GM23248 (cell line): Measurements from ENCODE around the gene NBEA. TPM values are rescaled to one million over a fixed set of nuclear protein-coding genes. Genes with fewer than 3 reads are reported as not detected.

Source experiments
- DNase-seq: peaks from one replicate; pipeline ENCODE4 v3.0.0-alpha.2; 2015
- H2AFZ ChIP-seq: fragments of 200-600 bp; sonication (generic); 2 replicates; pipeline ENCODE4 v1.6.1; 2016; ENCODE audit warnings: antibody characterized with exemption
- H3F3A ChIP-seq: fragments of 200-600 bp; sonication (generic); 2 replicates; pipeline ENCODE4 v1.6.1; 2016; ENCODE audit warnings: mild to moderate bottlenecking, antibody characterized with exemption, mixed run types; ENCODE audit not compliant: insufficient read depth
- H3K27ac ChIP-seq: fragments of 200-600 bp; sonication (generic); 2 replicates; pipeline ENCODE4 v1.5.1; 2016; ENCODE audit warnings: mild to moderate bottlenecking
- H3K27me3 ChIP-seq: fragments of 200-600 bp; sonication (generic); replicated peaks from 2 replicates; pipeline ENCODE4 v1.6.1; 2016; ENCODE audit warnings: mild to moderate bottlenecking; ENCODE audit not compliant: insufficient read depth
- H3K36me3 ChIP-seq: fragments of 200-600 bp; sonication (generic); 2 replicates; pipeline ENCODE4 v1.6.1; 2016; ENCODE audit warnings: low read depth, mild to moderate bottlenecking
- H3K4me1 ChIP-seq: fragments of 200-600 bp; sonication (generic); 2 replicates; pipeline ENCODE4 v1.6.1; 2016; ENCODE audit warnings: mild to moderate bottlenecking; ENCODE audit not compliant: insufficient read depth
- H3K4me2 ChIP-seq: fragments of 200-600 bp; sonication (generic); one replicate; pipeline ENCODE4 v1.6.1; 2016; ENCODE audit warnings: mild to moderate bottlenecking; ENCODE audit not compliant: unreplicated experiment
- H3K4me3 ChIP-seq: fragments of 200-600 bp; sonication (generic); 2 replicates; pipeline ENCODE4 v1.5.1; 2016; ENCODE audit warnings: mild to moderate bottlenecking
- H3K79me2 ChIP-seq: fragments of 200-600 bp; sonication (generic); 2 replicates; pipeline ENCODE4 v1.6.1; 2016; ENCODE audit warnings: mild to moderate bottlenecking; ENCODE audit not compliant: insufficient read depth
- H3K9ac ChIP-seq: fragments of 200-600 bp; sonication (generic); 2 replicates; pipeline ENCODE4 v1.6.1; 2016; ENCODE audit warnings: mild to moderate bottlenecking
- H3K9me2 ChIP-seq: fragments of 200-600 bp; sonication (generic); 2 replicates; pipeline ENCODE4 v1.6.1; 2016; ENCODE audit warnings: mixed run types, mild to moderate bottlenecking, moderate library complexity; ENCODE audit not compliant: insufficient read depth
- H3K9me3 ChIP-seq: fragments of 200-600 bp; sonication (generic); one replicate; pipeline ENCODE4 v1.6.1; 2017; ENCODE audit warnings: low read depth
- H4K20me1 ChIP-seq: fragments of 200-600 bp; sonication (generic); 2 replicates; pipeline ENCODE4 v1.6.0; 2016; ENCODE audit not compliant: insufficient read depth
- EZH2 ChIP-seq: fragments of 200-600 bp; sonication (generic); IDR thresholded peaks from 2 replicates; pipeline ENCODE4 v1.6.1; 2018; ENCODE audit warnings: antibody characterized with exemption, mild to moderate bottlenecking; ENCODE audit not compliant: insufficient read depth, poor library complexity, severe bottlenecking
- EZH2phosphoT487 ChIP-seq: fragments of 200-600 bp; sonication (generic); IDR thresholded peaks from 2 replicates; pipeline ENCODE4 v1.6.1; 2018; ENCODE audit warnings: antibody characterized with exemption, moderate library complexity, mild to moderate bottlenecking, low read depth; ENCODE audit not compliant: insufficient read depth
- WGBS, 2 experiments: methylation state at CpG; one replicate each; pipeline ENCODE4 v1.1.6; 2015 to 2017; ENCODE audit warnings: low lambda C conversion rate in 2 of 2, low coverage in 1 of 2; ENCODE audit errors: missing lambda C conversion rate in 2 of 2; 5-methylcytosine and 5-hydroxymethylcytosine counted together
- in situ Hi-C: fragments of 300-500 bp; cut with MboI; formaldehyde crosslinking; loops from 2 replicates; pipeline ENCODE4 v1.15.0; 2020
- polyA plus RNA-seq: library from polyadenylated mRNA; unstranded; fragments of >200 nt; fragmentation: Nextera tagmentation; extraction: Ambion mirVana; gene quantifications from 2 replicates; pipeline ENCODE4 v1.2.1, GENCODE V29; 2016
- total RNA-seq: library from RNA; depleted of rRNA; stranded (reverse); fragments of >200 nt; shearing (Covaris generic); gene quantifications from 2 replicates; pipeline ENCODE4 v1.2.3, GENCODE V29; 2014

Gene NBEA
- total and polyA plus RNA-seq, 2 experiments from 2014 or later: 1.9 to 3.7 TPM

DNA sequence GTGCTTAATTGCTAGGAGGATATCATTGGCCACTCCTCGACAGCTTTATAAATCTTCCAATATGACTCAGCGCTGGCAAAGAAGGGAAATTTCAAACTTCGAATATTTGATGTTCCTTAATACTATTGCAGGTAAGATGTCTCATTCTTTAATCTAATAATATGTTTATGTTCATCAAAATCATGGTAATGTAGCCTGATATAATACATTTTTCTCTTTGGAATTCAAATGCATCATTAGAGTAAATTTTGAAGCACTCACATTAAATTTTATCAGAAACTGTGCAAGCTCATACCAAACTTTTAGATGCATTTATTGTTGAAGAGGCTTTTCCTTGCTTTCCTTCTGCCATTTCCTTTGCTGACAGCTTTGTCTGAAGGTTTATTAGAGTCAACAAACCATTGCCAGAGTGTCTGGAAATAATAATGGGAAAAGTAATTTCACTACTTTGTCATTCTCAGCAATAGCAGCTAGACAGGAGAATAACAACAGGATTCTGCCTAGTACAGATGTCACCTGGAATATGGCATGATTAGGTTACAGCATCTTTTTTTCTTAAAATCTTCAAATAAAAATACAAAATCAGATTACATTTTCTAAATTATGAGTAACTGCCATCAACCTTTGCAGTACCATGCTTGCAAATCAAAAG lies 613.0 kb downstream of the NBEA start:
- in situ Hi-C loops: no loop called here
- H3K27ac ChIP-seq: no peak overlapping the region

DNA sequence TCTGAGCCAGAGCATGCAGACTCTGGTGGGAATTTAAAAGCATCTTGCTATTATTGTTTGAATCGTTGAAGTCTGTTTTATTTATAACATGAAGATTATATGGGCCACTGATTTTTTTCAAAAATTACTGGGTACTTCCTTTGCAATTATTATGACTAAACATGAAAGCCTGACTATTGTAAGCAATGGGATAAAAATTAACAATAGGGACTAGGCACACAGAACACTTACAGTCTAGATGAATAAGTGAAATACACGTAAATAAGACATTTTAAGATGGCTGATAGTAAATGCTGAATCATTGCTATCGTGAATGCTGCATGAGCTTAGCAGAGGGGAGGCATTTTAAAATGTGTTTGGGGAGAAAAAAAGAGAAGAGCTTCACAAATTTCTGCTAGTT lies 615.4 kb downstream of the NBEA start:
- no peak overlapping the region for H2AFZ ChIP-seq
- no peak for TF ChIP-seq EZH2
- TF ChIP-seq EZH2phosphoT487: no peak
- H3K4me3 ChIP-seq: no peak overlapping the region
- H3K4me2 ChIP-seq: no peak overlapping the region
- peaks cover 28% of the 10 kb centered on the region for H3K4me1 ChIP-seq
- no peak for DNase-seq
- H3K27me3 ChIP-seq: no peaks in the 10 kb centered on the region
- H3K27ac ChIP-seq: no peak overlapping the region
- H4K20me1 ChIP-seq: no peaks in the 10 kb centered on the region
- H3K9me3 ChIP-seq: no peaks in the 10 kb centered on the region
- peaks cover 12% of the 10 kb centered on the region for H3F3A ChIP-seq
- H3K9ac ChIP-seq: no peak overlapping the region
- WGBS, 2 experiments: 79 to 85% methylated on average over 3 of the region's 3 CpGs
- H3K36me3 ChIP-seq: no peaks in the 10 kb centered on the region
- no peaks in the 10 kb centered on the region for H3K79me2 ChIP-seq
- no peaks in the 10 kb centered on the region for H3K9me2 ChIP-seq
- in situ Hi-C loops: no loop called here

More for the DNA sequence above, 613.0 kb downstream of the NBEA start:
- no peaks in the 10 kb centered on the region for H3K79me2 ChIP-seq
- no peak for TF ChIP-seq EZH2
- TF ChIP-seq EZH2phosphoT487: no peak
- no peak overlapping the region for H3K4me2 ChIP-seq
- H3K9me2 ChIP-seq: no peaks in the 10 kb centered on the region
- H3K36me3 ChIP-seq: no peaks in the 10 kb centered on the region
- peak; percentile 16 for DNase-seq
- H3K4me3 ChIP-seq: no peak overlapping the region
- 9 to 11% methylated on average over 3 of the region's 3 CpGs for WGBS, 2 experiments
- H3K27me3 ChIP-seq: no peaks in the 10 kb centered on the region
- H3K9ac ChIP-seq: no peak overlapping the region
- no peak overlapping the region for H2AFZ ChIP-seq
- H3K9me3 ChIP-seq: no peaks in the 10 kb centered on the region
- H3F3A ChIP-seq: peaks cover 20% of the 10 kb centered on the region
- H4K20me1 ChIP-seq: no peaks in the 10 kb centered on the region
- peaks cover 37% of the 10 kb centered on the region for H3K4me1 ChIP-seq

DNA sequence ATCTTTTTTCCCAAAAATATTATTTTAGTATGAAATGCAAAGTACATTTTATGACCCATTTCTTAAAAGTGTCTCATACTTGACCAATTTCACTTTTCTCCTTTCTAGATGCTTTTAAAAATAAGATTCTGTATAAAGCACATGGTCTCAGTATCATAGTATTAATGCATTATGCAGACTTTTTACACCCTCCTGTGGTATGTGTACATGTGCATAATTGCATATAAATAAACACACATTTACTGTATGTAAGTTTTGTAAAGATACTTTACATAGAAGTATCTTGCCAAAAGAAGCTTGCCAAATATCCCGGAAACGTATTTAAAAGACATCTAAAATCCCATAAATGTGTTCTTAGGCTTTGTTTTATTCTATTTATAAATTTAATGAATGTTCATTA lies 619.5 kb downstream of the NBEA start:
- H3K4me3 ChIP-seq: no peak overlapping the region
- H3K9ac ChIP-seq: no peak overlapping the region
- H3K4me2 ChIP-seq: no peak overlapping the region
- no peak for DNase-seq
- no peaks in the 10 kb centered on the region for H3K9me2 ChIP-seq
- no peaks in the 10 kb centered on the region for H4K20me1 ChIP-seq
- H3K27ac ChIP-seq: no peak overlapping the region
- no peaks in the 10 kb centered on the region for H3F3A ChIP-seq
- WGBS, 2 experiments: 91 to 98% methylated on average over 2 of the region's 2 CpGs
- in situ Hi-C loops: no loop called here
- H3K79me2 ChIP-seq: no peaks in the 10 kb centered on the region
- H3K9me3 ChIP-seq: no peaks in the 10 kb centered on the region
- TF ChIP-seq EZH2phosphoT487: no peak
- TF ChIP-seq EZH2: no peak
- H3K4me1 ChIP-seq: no peaks in the 10 kb centered on the region
- no peaks in the 10 kb centered on the region for H3K36me3 ChIP-seq
- no peaks in the 10 kb centered on the region for H3K27me3 ChIP-seq
- no peak overlapping the region for H2AFZ ChIP-seq

DNA sequence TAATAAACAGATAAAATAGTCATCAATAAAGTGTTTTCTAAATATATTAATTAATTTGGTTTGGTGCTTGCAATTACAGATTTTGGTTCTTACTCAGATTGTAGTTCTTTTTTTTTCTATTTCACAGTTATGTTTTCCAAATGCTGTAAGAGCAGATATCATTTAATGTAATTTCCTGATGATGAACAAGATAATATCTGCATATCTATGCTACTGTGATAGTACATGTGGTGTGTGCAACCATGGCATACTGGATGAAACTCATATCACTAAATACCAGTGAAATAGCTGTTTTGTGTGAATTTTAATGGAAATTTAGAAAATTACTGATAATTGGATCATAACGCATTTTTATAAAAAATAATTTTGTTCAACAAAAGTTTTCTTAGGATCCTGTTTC lies 623.2 kb downstream of the NBEA start:
- Histone ChIP-seq H3K9me3 (no peaks in the 10 kb centered on the region), H2AFZ (no peak overlapping the region), H3K9ac (no peak overlapping the region), H3K27me3 (no peaks in the 10 kb centered on the region), H3K27ac (no peak overlapping the region), H3K79me2 (no peaks in the 10 kb centered on the region), H3K4me3 (no peak overlapping the region), H3K4me1 (no peaks in the 10 kb centered on the region), H3K36me3 (no peaks in the 10 kb centered on the region), H3F3A (no peaks in the 10 kb centered on the region), H3K9me2 (no peaks in the 10 kb centered on the region), H4K20me1 (no peaks in the 10 kb centered on the region), H3K4me2 (no peak overlapping the region)
- DNase-seq: no peak
- in situ Hi-C loops: no loop called here
- 91 to 95% methylated on average over 1 of the region's 1 CpG for WGBS, 2 experiments
- TF ChIP-seq EZH2: no peak
- no peak for TF ChIP-seq EZH2phosphoT487

DNA sequence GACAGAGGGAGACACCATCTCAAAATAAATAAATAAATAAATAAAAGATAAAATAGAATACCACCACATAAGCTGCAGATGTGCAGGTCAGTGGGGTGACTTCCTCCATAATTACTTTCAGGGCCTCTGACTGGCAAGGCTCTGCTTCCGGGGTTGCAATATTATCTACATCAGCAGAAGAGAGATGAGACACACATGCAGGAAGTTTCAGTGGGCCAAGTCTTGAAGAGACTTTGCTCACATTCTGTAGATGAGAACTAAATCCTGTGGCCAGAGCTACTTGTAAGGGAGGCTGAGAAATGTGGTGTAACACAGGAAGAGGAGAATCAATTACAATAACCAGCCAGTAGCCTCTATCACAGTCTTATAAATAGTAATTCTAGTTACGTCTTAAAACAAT lies 624.3 kb downstream of the NBEA start:
- 75 to 85% methylated on average over 2 of the region's 2 CpGs for WGBS, 2 experiments
- Histone ChIP-seq H3K27me3 (no peaks in the 10 kb centered on the region), H3K4me1 (no peaks in the 10 kb centered on the region), H2AFZ (no peak overlapping the region), H3F3A (no peaks in the 10 kb centered on the region), H3K9me3 (no peaks in the 10 kb centered on the region), H3K4me2 (no peak overlapping the region), H3K79me2 (no peaks in the 10 kb centered on the region), H3K9me2 (no peaks in the 10 kb centered on the region), H3K4me3 (no peak overlapping the region), H3K9ac (no peak overlapping the region), H4K20me1 (no peaks in the 10 kb centered on the region), H3K36me3 (no peaks in the 10 kb centered on the region), H3K27ac (no peak overlapping the region)
- in situ Hi-C loops: no loop called here
- DNase-seq: no peak
- TF ChIP-seq EZH2: no peak
- no peak for TF ChIP-seq EZH2phosphoT487
